HG02970 (cell line): ENCODE data around the gene TSC2.
A peak's percentile ranks its signal among the peaks of the same experiment; 100 is the strongest.

Experiments used
- ATAC-seq: cut with Tn5 transposase; IDR thresholded peaks from one replicate; pipeline ENCODE4 v1.9.1; 2021; ENCODE audit warnings: mild to moderate bottlenecking, moderate library complexity, moderate number of reproducible peaks; ENCODE audit not compliant: unreplicated experiment, low FRiP score

The TSC2 gene

GRCh38 chr16:2047330-2048115 is at the start of gene TSC2, which contains the start of gene NTHL1:
Gene TSC2, plus strand, starts transcription at chr16:2047985. Its CDS starts 631 bp downstream, at chr16:2048616.
Gene NTHL1, minus strand, starts transcription at chr16:2047834. Its CDS starts 11 bp downstream, at chr16:2047823.
- ATAC-seq: peak; percentile 93

- no peak for ATAC-seq
Observed at GRCh38 chr16:1998360-1998835, 49.4 kb upstream of the TSC2 start.

GRCh38 chr16:1998852-1999801 is 48.7 kb upstream of the TSC2 start:
- ATAC-seq: no peak

- no peak for ATAC-seq
Observed at GRCh38 chr16:1999866-2000514, 47.8 kb upstream of the TSC2 start.

GRCh38 chr16:2001035-2001434 is 46.8 kb upstream of the TSC2 start:
- no peak for ATAC-seq

GRCh38 chr16:2001456-2002355 is 46.1 kb upstream of the TSC2 start:
- ATAC-seq: no peak

- ATAC-seq: no peak
Observed at GRCh38 chr16:2002406-2003230, 45.2 kb upstream of the TSC2 start.

- ATAC-seq: no peak
Observed at GRCh38 chr16:2003231-2003826, 44.5 kb upstream of the TSC2 start.

- peak; percentile 58 for ATAC-seq
Observed at GRCh38 chr16:2003827-2004641, 43.8 kb upstream of the TSC2 start.

GRCh38 chr16:2004795-2005517 is 42.8 kb upstream of the TSC2 start:
- no peak for ATAC-seq

GRCh38 chr16:2005646-2006045 is 42.1 kb upstream of the TSC2 start:
- ATAC-seq: no peak

- no peak for ATAC-seq
Observed at GRCh38 chr16:2006317-2006716, 41.5 kb upstream of the TSC2 start.

GRCh38 chr16:2007081-2007836 is 40.5 kb upstream of the TSC2 start:
- ATAC-seq: no peak

- no peak for ATAC-seq
Observed at GRCh38 chr16:2008009-2008526, 39.7 kb upstream of the TSC2 start.

- ATAC-seq: no peak
Observed at GRCh38 chr16:2008631-2009163, 39.1 kb upstream of the TSC2 start.
